ENCODE measurements around the gene TMCO4.

Gene TMCO4

DNA sequence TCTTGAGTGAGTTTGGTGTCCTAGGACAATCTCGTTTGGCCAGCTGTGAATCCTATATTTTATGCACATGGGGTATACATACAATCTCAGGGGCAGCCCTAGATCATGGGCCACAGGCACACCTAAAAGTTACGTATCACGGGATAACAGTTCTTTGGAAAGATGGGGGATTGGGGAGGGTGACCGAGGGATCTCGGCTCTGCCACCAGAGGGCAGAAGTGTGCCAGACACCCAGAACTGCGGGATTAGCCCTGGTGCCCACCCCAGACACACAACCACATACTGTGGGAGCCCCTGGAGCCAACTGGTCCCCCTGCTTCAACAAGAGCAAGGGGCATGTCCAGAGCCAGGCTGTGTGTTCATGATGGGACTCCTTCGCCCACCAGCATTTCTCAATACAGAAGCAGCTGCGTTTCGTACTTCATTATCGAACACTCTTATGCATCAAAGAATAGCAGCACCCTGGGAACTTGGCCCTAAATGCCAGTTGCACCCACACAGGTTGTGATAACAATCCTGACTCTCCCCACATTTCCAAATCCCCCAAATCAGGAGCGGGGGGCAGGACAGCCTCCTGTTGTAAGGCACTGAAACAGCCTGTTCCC, 37.4 kb downstream of the TMCO4 start:
- no peak overlapping the region for H3K9ac ChIP-seq (ENCODE audit: low read depth, low read length, poor library complexity, severe bottlenecking)
- H3K9me3 ChIP-seq (ENCODE audit: insufficient read depth, low read depth, low read length) = no peaks in the 10 kb centered on the region
- H3F3A ChIP-seq (ENCODE audit: low read depth) = no peaks in the 10 kb centered on the region
- no peaks in the 10 kb centered on the region for H3K36me3 ChIP-seq (ENCODE audit: insufficient read depth, low read length)
- H4K20me1 ChIP-seq (ENCODE audit: insufficient read depth, low read length, poor library complexity, severe bottlenecking) = no peaks in the 10 kb centered on the region
- no peaks in the 10 kb centered on the region for H3K9me2 ChIP-seq (replicated peaks; ENCODE audit: low read depth, low read length)
- no peak for TF ChIP-seq EZH2phosphoT487 (IDR thresholded peaks at IDR 0.05; ENCODE audit: borderline replicate concordance)
- TF ChIP-seq, protein P1, sequence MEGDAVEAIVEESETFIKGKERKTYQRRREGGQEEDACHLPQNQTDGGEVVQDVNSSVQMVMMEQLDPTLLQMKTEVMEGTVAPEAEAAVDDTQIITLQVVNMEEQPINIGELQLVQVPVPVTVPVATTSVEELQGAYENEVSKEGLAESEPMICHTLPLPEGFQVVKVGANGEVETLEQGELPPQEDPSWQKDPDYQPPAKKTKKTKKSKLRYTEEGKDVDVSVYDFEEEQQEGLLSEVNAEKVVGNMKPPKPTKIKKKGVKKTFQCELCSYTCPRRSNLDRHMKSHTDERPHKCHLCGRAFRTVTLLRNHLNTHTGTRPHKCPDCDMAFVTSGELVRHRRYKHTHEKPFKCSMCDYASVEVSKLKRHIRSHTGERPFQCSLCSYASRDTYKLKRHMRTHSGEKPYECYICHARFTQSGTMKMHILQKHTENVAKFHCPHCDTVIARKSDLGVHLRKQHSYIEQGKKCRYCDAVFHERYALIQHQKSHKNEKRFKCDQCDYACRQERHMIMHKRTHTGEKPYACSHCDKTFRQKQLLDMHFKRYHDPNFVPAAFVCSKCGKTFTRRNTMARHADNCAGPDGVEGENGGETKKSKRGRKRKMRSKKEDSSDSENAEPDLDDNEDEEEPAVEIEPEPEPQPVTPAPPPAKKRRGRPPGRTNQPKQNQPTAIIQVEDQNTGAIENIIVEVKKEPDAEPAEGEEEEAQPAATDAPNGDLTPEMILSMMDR (conservative IDR thresholded peaks at IDR 0.05; ENCODE audit: low read length) = peak; percentile 90
- H3K4me2 ChIP-seq (ENCODE audit: low read depth, low read length, poor library complexity, severe bottlenecking) = no peak overlapping the region
- no peak overlapping the region for H2AFZ ChIP-seq (ENCODE audit: low read length)
- H3K27me3 ChIP-seq (ENCODE audit: insufficient read depth, low read length, poor library complexity, severe bottlenecking) = no peaks in the 10 kb centered on the region
- no peaks in the 10 kb centered on the region for H3K79me2 ChIP-seq (ENCODE audit: insufficient read depth, low read length)
- no peaks in the 10 kb centered on the region for H3K4me1 ChIP-seq (ENCODE audit: insufficient read depth, low read length, poor library complexity, severe bottlenecking)
- no peak overlapping the region for H3K4me3 ChIP-seq (ENCODE audit: low read length, poor library complexity, severe bottlenecking)

DNA sequence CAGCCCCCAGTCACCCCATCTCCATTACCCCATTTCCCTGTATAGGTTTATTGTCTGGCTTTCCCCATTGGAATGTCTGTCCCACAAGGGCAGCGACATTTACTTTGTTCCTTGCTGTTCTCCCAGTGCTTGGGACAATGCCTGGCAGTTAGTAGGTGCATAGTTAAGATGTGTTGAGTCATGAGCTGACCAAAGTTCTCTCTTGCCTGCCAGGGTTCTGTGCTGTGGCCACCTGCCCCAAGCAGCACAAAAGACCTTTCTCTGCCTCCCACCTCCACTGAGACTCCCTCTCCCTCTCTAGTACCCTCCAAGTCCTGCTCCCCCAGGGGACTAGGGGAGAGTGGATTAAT, 40.0 kb downstream of the TMCO4 start:
- no peaks in the 10 kb centered on the region for H3F3A ChIP-seq (ENCODE audit: low read depth)
- H3K9ac ChIP-seq (ENCODE audit: low read depth, low read length, poor library complexity, severe bottlenecking) = no peak overlapping the region
- no peaks in the 10 kb centered on the region for H3K9me2 ChIP-seq (replicated peaks; ENCODE audit: low read depth, low read length)
- H3K4me2 ChIP-seq (ENCODE audit: low read depth, low read length, poor library complexity, severe bottlenecking) = no peak overlapping the region
- no peaks in the 10 kb centered on the region for H3K9me3 ChIP-seq (ENCODE audit: insufficient read depth, low read depth, low read length)
- H3K79me2 ChIP-seq (ENCODE audit: insufficient read depth, low read length) = no peaks in the 10 kb centered on the region
- TF ChIP-seq EZH2phosphoT487 (IDR thresholded peaks at IDR 0.05; ENCODE audit: borderline replicate concordance) = no peak
- TF ChIP-seq, protein P1 (conservative IDR thresholded peaks at IDR 0.05; ENCODE audit: low read length) = no peak
- H2AFZ ChIP-seq (ENCODE audit: low read length) = no peak overlapping the region
- H4K20me1 ChIP-seq (ENCODE audit: insufficient read depth, low read length, poor library complexity, severe bottlenecking) = no peaks in the 10 kb centered on the region
- H3K27me3 ChIP-seq (ENCODE audit: insufficient read depth, low read length, poor library complexity, severe bottlenecking) = no peaks in the 10 kb centered on the region
- H3K36me3 ChIP-seq (ENCODE audit: insufficient read depth, low read length) = no peaks in the 10 kb centered on the region
- no peaks in the 10 kb centered on the region for H3K4me1 ChIP-seq (ENCODE audit: insufficient read depth, low read length, poor library complexity, severe bottlenecking)
- H3K4me3 ChIP-seq (ENCODE audit: low read length, poor library complexity, severe bottlenecking) = no peak overlapping the region

DNA sequence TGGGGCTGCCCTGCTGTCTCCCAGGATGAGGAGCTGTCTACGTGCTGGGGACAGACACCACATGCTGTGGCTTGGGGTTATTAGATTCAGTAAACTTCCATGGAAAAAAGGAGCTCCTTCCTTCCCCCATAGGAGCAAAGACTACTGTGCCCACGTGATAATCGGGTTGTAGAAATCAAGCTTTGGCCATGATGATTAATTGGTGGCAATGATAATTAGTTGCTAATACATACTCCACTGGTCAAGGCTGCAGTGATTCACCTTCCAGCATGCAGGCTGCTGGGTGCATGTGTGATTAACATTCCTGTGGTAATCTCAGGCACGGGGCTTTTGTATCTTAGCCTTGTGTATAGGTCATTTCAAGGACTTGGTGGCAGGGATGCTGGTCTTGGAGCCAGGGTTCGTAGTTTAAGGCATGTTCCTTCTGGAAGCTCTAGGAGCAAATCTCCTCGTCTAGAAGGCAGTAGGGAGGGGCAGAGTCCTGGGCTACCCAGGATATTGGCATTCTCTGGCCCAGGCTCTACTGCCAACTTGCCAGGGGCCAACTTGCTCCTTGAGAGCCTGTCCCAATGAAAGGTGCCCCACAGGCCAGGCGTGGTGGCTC, 41.4 kb downstream of the TMCO4 start:
- no peaks in the 10 kb centered on the region for H3K9me3 ChIP-seq (ENCODE audit: insufficient read depth, low read depth, low read length)
- no peaks in the 10 kb centered on the region for H3K27me3 ChIP-seq (ENCODE audit: insufficient read depth, low read length, poor library complexity, severe bottlenecking)
- H3F3A ChIP-seq (ENCODE audit: low read depth) = no peaks in the 10 kb centered on the region
- H3K9ac ChIP-seq (ENCODE audit: low read depth, low read length, poor library complexity, severe bottlenecking) = no peak overlapping the region
- H3K4me3 ChIP-seq (ENCODE audit: low read length, poor library complexity, severe bottlenecking) = no peak overlapping the region
- no peaks in the 10 kb centered on the region for H3K79me2 ChIP-seq (ENCODE audit: insufficient read depth, low read length)
- H3K4me2 ChIP-seq (ENCODE audit: low read depth, low read length, poor library complexity, severe bottlenecking) = no peak overlapping the region
- no peaks in the 10 kb centered on the region for H3K4me1 ChIP-seq (ENCODE audit: insufficient read depth, low read length, poor library complexity, severe bottlenecking)
- no peak for TF ChIP-seq EZH2phosphoT487 (IDR thresholded peaks at IDR 0.05; ENCODE audit: borderline replicate concordance)
- TF ChIP-seq, protein P1 (conservative IDR thresholded peaks at IDR 0.05; ENCODE audit: low read length) = no peak
- no peaks in the 10 kb centered on the region for H3K36me3 ChIP-seq (ENCODE audit: insufficient read depth, low read length)
- no peaks in the 10 kb centered on the region for H3K9me2 ChIP-seq (replicated peaks; ENCODE audit: low read depth, low read length)
- H2AFZ ChIP-seq (ENCODE audit: low read length) = no peak overlapping the region
- H4K20me1 ChIP-seq (ENCODE audit: insufficient read depth, low read length, poor library complexity, severe bottlenecking) = no peaks in the 10 kb centered on the region
